Loucy (cell line): ENCODE measurements around the gene CBLL1.

ENCODE experiments used
- H2AFZ ChIP-seq: fragments of 200-600 bp; sonication (generic); 2 replicates; pipeline ENCODE4 v1.6.0; 2016; ENCODE audit warnings: antibody characterized with exemption, mild to moderate bottlenecking, low read length, moderate library complexity
- H3F3A ChIP-seq: fragments of 200-600 bp; 2 replicates; pipeline ENCODE4 v1.6.0; 2016; ENCODE audit warnings: antibody characterized with exemption, low read depth, mild to moderate bottlenecking
- H3K27me3 ChIP-seq: fragments of 200-600 bp; sonication (generic); 2 replicates; pipeline ENCODE4 v1.6.1; 2014; ENCODE audit warnings: low read length, mild to moderate bottlenecking; ENCODE audit not compliant: insufficient read depth, poor library complexity, severe bottlenecking
- H3K36me3 ChIP-seq: fragments of 200-600 bp; sonication (generic); 2 replicates; pipeline ENCODE4 v1.6.1; 2016; ENCODE audit warnings: low read length; ENCODE audit not compliant: insufficient read depth
- H3K4me1 ChIP-seq: fragments of 200-600 bp; sonication (generic); 2 replicates; pipeline ENCODE4 v1.5.1; 2014; ENCODE audit warnings: low read length, mild to moderate bottlenecking; ENCODE audit not compliant: insufficient read depth, poor library complexity, severe bottlenecking
- H3K4me2 ChIP-seq: fragments of 200-600 bp; sonication (generic); 2 replicates; pipeline ENCODE4 v1.6.0; 2014; ENCODE audit warnings: antibody characterized with exemption, low read length, low read depth, mild to moderate bottlenecking; ENCODE audit not compliant: poor library complexity, severe bottlenecking
- H3K4me3 ChIP-seq: fragments of 200-600 bp; sonication (generic); 2 replicates; pipeline ENCODE4 v1.5.1; 2014; ENCODE audit warnings: low read length, mild to moderate bottlenecking, mixed read lengths; ENCODE audit not compliant: poor library complexity, severe bottlenecking
- H3K79me2 ChIP-seq: fragments of 200-600 bp; sonication (generic); 2 replicates; pipeline ENCODE4 v1.6.1; 2014; ENCODE audit warnings: low read length; ENCODE audit not compliant: insufficient read depth
- H3K9ac ChIP-seq: fragments of 200-600 bp; sonication (generic); 2 replicates; pipeline ENCODE4 v1.6.0; 2014; ENCODE audit warnings: mild to moderate bottlenecking, low read depth, low read length, moderate library complexity; ENCODE audit not compliant: poor library complexity, severe bottlenecking
- H3K9me2 ChIP-seq: fragments of 200-600 bp; sonication (generic); replicated peaks from 2 replicates; pipeline ENCODE4 v1.6.1; 2016; ENCODE audit warnings: low read depth, low read length, mixed read lengths
- H3K9me3 ChIP-seq: fragments of 200-600 bp; sonication (generic); 2 replicates; pipeline ENCODE4 v1.6.1; 2014; ENCODE audit warnings: mild to moderate bottlenecking, antibody characterized with exemption, low read length, low read depth; ENCODE audit not compliant: insufficient read depth
- H4K20me1 ChIP-seq: fragments of 200-600 bp; sonication (generic); 2 replicates; pipeline ENCODE4 v1.6.0; 2014; ENCODE audit warnings: antibody characterized with exemption, low read length, mild to moderate bottlenecking; ENCODE audit not compliant: insufficient read depth, poor library complexity, severe bottlenecking
- EZH2phosphoT487 ChIP-seq: fragments of 200-600 bp; IDR thresholded peaks from 2 replicates; pipeline ENCODE4 v1.6.1; 2018; ENCODE audit warnings: antibody characterized with exemption, mild to moderate bottlenecking, moderate library complexity, borderline replicate concordance
- TF ChIP-seq, protein P1 (sequence below): fragments of 200-600 bp; sonication (generic); conservative IDR thresholded peaks from 2 replicates; pipeline ENCODE4 v1.5.1; 2014; ENCODE audit warnings: mild to moderate bottlenecking, antibody characterized with exemption, low read length

The CBLL1 gene

DNA sequence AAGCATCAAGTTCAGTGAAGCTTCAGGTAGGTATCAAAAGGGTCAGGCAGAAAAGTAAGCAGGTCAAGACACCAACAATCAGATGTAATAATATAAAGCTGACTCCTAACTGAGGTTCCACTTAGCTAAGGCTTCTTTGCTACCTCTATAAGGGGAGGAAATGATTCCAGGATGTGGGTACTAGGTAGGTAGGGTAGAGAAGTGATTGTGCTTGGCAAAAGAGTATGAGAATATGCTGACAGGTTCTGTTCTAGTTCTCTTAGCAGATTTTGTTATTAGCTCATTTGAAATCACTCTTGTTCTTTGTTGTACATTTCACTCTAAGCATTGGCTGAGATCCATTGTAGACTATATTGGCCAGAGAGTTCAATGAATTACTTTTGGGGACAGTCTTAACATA lies 40.7 kb upstream of the CBLL1 start:
- H3K9me3 ChIP-seq = no peaks in the 10 kb centered on the region
- no peaks in the 10 kb centered on the region for H3K79me2 ChIP-seq
- no peak overlapping the region for H3K4me3 ChIP-seq
- no peak overlapping the region for H3K9ac ChIP-seq
- no peaks in the 10 kb centered on the region for H3K4me1 ChIP-seq
- TF ChIP-seq, protein P1, sequence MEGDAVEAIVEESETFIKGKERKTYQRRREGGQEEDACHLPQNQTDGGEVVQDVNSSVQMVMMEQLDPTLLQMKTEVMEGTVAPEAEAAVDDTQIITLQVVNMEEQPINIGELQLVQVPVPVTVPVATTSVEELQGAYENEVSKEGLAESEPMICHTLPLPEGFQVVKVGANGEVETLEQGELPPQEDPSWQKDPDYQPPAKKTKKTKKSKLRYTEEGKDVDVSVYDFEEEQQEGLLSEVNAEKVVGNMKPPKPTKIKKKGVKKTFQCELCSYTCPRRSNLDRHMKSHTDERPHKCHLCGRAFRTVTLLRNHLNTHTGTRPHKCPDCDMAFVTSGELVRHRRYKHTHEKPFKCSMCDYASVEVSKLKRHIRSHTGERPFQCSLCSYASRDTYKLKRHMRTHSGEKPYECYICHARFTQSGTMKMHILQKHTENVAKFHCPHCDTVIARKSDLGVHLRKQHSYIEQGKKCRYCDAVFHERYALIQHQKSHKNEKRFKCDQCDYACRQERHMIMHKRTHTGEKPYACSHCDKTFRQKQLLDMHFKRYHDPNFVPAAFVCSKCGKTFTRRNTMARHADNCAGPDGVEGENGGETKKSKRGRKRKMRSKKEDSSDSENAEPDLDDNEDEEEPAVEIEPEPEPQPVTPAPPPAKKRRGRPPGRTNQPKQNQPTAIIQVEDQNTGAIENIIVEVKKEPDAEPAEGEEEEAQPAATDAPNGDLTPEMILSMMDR = no peak
- TF ChIP-seq EZH2phosphoT487 = no peak
- no peaks in the 10 kb centered on the region for H4K20me1 ChIP-seq
- H3F3A ChIP-seq = no peaks in the 10 kb centered on the region
- H3K4me2 ChIP-seq = no peak overlapping the region
- no peaks in the 10 kb centered on the region for H3K27me3 ChIP-seq
- no peak overlapping the region for H2AFZ ChIP-seq
- H3K9me2 ChIP-seq = no peaks in the 10 kb centered on the region
- H3K36me3 ChIP-seq = no peaks in the 10 kb centered on the region

DNA sequence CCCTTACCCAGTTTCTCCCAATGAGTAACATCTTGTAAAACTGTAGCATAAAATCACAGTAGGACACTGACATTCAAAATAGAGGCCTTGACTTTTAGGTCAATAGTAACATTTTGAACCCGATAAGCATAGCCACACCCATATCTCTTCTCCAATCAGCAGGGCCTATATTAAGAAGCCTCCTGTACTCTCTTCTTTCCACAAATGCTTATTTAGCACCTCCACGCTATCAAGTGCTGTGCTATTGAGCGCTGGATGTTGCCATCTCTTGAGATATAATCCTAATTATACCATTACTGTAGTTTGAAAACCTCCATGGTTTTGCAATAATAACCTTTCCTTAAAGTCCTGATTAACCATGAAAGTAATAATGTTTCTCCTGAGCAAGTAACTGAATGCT lies 40.1 kb upstream of the CBLL1 start:
- TF ChIP-seq, protein P1 = no peak
- TF ChIP-seq EZH2phosphoT487 = no peak
- no peak overlapping the region for H2AFZ ChIP-seq
- no peaks in the 10 kb centered on the region for H3K79me2 ChIP-seq
- no peaks in the 10 kb centered on the region for H3K9me3 ChIP-seq
- H3K27me3 ChIP-seq = no peaks in the 10 kb centered on the region
- no peak overlapping the region for H3K4me2 ChIP-seq
- H3K9ac ChIP-seq = no peak overlapping the region
- H3F3A ChIP-seq = no peaks in the 10 kb centered on the region
- no peaks in the 10 kb centered on the region for H3K4me1 ChIP-seq
- no peaks in the 10 kb centered on the region for H3K36me3 ChIP-seq
- H3K4me3 ChIP-seq = no peak overlapping the region
- H3K9me2 ChIP-seq = no peaks in the 10 kb centered on the region
- H4K20me1 ChIP-seq = no peaks in the 10 kb centered on the region

DNA sequence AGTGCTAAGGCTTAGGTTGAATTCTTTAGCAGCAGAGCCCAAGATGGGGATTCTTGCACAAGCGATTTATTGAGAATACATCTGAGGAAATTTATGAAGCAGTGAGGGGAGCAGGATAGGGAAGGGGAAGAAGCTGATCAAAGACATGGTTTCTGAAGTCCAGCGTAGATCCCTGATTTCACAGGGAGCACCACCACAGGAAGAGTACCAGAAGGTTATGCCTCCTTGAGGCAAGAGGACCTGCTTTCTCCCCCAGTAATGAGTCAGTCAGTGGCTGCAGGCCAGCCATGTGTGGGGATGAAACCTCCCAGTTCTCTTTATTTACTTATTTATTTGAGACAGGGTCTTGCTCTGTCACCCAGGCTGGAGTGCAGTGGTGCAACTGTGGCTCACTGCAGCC lies 35.0 kb upstream of the CBLL1 start:
- H3K36me3 ChIP-seq = no peaks in the 10 kb centered on the region
- H3K9me2 ChIP-seq = no peaks in the 10 kb centered on the region
- TF ChIP-seq, protein P1 = no peak
- no peak for TF ChIP-seq EZH2phosphoT487

More for the DNA sequence above, 35.0 kb upstream of the CBLL1 start:
- Histone ChIP-seq H3F3A (no peaks in the 10 kb centered on the region), H3K4me1 (no peaks in the 10 kb centered on the region), H3K4me3 (no peak overlapping the region), H3K4me2 (no peak overlapping the region), H4K20me1 (no peaks in the 10 kb centered on the region), H3K79me2 (no peaks in the 10 kb centered on the region), H3K27me3 (no peaks in the 10 kb centered on the region), H3K9ac (no peak overlapping the region), H3K9me3 (no peaks in the 10 kb centered on the region), H2AFZ (no peak overlapping the region)
